ENCODE data around the gene MRRF.

The MRRF gene

DNA sequence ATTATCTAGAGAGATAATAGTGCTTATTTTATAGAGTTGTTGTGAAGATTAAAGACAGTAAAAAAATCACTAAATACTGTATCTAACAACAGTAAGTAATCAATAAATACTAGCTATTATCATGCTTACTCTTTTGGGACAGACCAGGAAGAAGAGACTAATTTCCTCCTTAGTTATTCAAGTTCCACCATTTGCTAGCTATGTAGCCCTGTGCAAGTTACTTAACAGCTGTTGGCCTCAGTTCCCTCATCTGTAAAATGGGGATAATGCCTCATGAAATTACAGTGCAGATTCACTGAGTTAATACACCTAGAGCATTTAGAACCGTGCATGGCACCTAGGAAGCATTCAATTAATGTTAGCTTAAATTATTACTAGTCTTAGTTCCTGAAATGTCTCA lies 2.6 kb upstream of the MRRF start:
- TF ChIP-seq, protein P1, sequence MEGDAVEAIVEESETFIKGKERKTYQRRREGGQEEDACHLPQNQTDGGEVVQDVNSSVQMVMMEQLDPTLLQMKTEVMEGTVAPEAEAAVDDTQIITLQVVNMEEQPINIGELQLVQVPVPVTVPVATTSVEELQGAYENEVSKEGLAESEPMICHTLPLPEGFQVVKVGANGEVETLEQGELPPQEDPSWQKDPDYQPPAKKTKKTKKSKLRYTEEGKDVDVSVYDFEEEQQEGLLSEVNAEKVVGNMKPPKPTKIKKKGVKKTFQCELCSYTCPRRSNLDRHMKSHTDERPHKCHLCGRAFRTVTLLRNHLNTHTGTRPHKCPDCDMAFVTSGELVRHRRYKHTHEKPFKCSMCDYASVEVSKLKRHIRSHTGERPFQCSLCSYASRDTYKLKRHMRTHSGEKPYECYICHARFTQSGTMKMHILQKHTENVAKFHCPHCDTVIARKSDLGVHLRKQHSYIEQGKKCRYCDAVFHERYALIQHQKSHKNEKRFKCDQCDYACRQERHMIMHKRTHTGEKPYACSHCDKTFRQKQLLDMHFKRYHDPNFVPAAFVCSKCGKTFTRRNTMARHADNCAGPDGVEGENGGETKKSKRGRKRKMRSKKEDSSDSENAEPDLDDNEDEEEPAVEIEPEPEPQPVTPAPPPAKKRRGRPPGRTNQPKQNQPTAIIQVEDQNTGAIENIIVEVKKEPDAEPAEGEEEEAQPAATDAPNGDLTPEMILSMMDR (IDR thresholded peaks at IDR 0.05; ENCODE audit: low read depth, low read length), result no peak
- DNase-seq (ENCODE audit: extremely low read depth, low read depth), result no peak

DNA sequence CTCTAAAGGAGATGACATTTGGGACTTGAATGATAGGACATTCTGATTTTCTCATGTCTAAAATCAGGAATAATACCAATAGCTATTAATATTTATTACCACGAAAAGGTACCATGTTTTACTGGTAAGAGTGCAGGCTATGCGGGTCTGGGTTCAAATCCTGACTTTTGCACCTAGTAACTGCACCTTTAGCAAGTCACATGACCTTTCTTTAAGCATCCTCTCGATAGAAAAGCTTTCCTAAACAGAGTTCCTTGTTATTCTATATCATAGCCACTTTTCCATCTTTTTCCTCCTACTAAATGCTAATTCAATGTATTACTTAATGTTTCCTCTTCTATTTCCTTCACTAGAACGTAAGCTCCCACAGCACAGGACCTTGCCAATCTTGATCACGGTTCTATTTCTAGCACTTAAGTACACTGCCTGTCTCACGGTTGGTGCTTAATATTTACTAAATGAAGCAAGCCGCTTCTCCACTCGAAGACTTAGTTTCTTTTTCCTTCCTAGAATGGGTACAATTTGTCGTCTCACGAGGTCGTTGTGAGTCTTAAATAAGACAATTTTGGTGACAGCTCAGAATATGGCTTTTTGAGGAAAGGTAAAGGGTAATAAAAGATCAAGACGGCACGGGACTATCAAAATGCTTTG lies 858 bp upstream of the MRRF start:
- TF ChIP-seq, protein P1 (IDR thresholded peaks at IDR 0.05; ENCODE audit: low read depth, low read length), result no peak
- no peak for DNase-seq (ENCODE audit: extremely low read depth, low read depth)

DNA sequence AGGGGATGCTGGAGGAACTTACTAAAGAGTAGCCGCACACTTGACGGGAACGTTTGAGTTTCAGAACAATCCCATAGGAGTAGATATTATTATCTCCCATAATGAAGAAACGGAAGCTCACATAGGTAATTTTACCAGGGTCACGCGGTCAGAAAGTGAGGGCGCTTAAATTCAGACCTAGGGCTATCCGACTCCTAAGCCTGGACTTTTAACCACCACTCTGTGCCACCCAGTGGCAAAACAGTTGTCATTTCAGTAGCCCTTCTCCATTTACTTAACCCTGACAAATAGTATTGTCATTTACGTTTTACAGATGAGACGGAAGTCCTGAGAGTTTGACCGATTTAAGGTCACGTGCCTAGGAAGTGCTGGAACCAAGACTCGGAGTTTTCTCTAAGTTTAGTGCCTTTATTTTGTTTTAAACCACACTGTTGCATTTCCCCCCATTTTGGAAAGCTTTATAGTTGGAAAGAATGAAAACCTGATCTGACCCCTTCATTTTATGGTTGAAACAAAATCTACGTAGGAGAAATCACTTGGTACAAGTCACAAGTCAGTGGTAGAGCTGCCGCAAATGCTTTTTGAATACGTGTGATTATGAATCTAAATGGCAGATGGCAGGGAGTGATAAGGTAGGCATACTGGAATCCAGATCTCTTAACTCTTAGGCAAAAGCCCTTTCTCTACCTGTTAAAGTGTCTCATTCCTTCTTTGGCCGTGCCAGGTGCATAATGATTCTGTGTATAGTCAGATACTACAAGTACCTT lies 650 bp downstream of the MRRF start:
- TF ChIP-seq, protein P1 (IDR thresholded peaks at IDR 0.05; ENCODE audit: low read depth, low read length), result no peak; the same call in 1 of the 2 replicates
- no peak for DNase-seq (ENCODE audit: extremely low read depth, low read depth)

DNA sequence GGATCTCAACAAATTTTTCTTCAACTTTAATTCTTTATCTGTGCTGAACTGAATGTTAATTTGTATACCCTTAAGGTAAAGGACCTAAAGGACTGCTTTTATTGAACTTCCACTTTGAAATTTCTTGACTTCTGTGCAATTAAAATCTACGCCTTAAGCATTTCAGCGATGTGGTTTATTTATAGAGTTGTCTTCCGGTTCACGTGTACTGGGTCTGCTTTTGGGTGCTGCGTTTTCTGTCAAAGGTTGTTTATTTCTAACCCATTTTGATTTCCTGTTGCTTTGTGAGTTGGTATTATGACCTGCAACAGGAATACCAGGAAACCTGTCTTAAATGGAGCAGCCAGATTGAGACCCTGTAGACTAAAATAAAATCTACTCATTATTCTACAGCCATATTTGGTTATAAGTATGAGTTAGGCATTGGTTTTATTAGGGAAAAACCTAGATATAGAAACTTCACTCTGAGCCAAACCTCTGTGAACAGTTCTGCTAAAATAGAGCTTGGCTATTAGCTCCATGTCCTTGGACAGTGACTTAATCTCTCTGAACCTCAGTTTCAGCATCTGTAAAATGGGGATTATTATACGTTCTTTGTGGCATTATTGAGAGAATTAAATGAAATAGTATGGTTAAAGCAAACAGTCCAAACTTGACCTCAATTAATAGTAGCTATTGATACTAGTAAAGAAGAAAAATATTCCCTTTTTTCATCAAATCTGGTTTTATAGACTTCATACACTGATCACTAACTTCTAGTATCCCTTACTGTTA lies 3.5 kb downstream of the MRRF start:
- DNase-seq (ENCODE audit: extremely low read depth, low read depth), result no peak
- TF ChIP-seq, protein P1 (IDR thresholded peaks at IDR 0.05; ENCODE audit: low read depth, low read length), result no peak

DNA sequence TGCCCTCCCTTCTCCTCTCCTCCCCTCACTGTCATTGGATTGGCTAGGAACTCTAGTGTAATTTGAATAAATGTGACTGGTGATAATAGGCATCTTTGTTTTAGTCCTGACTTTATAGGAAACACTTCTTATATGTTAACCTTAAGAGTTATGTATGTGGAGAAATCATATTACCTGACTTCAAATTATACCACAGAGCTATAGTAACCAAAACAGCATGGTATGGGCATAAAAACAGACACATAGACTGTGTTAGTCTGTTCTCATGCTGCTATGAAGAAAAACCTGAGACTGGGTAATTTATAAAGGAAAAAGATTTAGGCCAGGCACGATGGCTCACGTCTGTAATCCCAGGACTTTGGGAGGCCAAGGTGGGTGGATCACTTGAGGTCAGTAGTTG lies 9.4 kb downstream of the MRRF start:
- TF ChIP-seq, protein P1 (IDR thresholded peaks at IDR 0.05; ENCODE audit: low read depth, low read length), result no peak
- no peak for DNase-seq (ENCODE audit: extremely low read depth, low read depth)

DNA sequence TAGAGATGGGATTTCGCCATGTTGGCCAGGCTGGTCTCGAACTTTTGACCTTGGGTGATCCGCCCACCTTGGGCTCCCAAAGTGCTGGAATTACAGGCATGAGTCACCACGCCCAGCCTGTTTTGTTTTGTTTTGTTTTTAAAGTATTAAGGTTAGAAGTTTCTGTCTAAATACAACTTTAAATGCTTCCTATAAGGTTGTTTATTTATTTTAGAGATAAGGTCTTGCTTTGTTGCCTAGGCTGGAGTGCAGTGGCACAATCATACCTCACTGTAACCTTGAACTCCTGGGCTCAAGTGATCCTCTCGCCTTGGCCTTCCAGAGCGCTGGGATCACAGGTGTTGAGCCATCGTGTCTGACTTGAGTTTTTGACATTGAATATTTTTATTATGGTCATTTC lies 11.4 kb downstream of the MRRF start:
- DNase-seq (ENCODE audit: extremely low read depth, low read depth), result no peak
- TF ChIP-seq, protein P1 (IDR thresholded peaks at IDR 0.05; ENCODE audit: low read depth, low read length), result no peak
